Thyroid gland (tissue), 4 donors: ENCODE measurements around the gene MTCL1.

Experiments used
- CTCF ChIP-seq, 6 experiments: fragments of 200-600 bp in 3 of 6; fragments of 450-650 bp in 3 of 6; sonication (generic) in 3 of 6; IDR thresholded peaks; one replicate each; pipeline ENCODE4 v1.5.1; 2016 to 2019; ENCODE audit warnings: antibody characterized with exemption in 6 of 6, mild to moderate bottlenecking in 2 of 6, inconsistent platforms in 1 of 6, moderate library complexity in 1 of 6
- POLR2A ChIP-seq, 2 donors: fragments of 450-650 bp; IDR thresholded peaks; one replicate each; pipeline ENCODE4 v1.6.1; 2017; ENCODE audit warnings: antibody characterized with exemption in 2 of 2, mild to moderate bottlenecking in 2 of 2, moderate library complexity in 1 of 2

GRCh38 chr18:8828798-8829197, 123.4 kb downstream of the MTCL1 start:
- TF ChIP-seq CTCF (IDR thresholded peaks at IDR 0.05) (no peak), POLR2A (IDR thresholded peaks at IDR 0.05) (no peak)
